Neural cell (in vitro differentiated cells): ENCODE measurements around the gene B4GALT4.
"Not testable (repeated sequence)": the region's sequence is repeated elsewhere in the genome, so short reads cannot be mapped to it uniquely, and the experiment has no call there.

ENCODE experiments used
- CTCF ChIP-seq: fragments of 450-650 bp; IDR thresholded peaks from 2 replicates; pipeline ENCODE4 v1.5.1; 2014; ENCODE audit warnings: antibody characterized with exemption, mild to moderate bottlenecking, moderate library complexity; ENCODE audit not compliant: poor library complexity, severe bottlenecking
- EP300 ChIP-seq: fragments of 450-650 bp; conservative IDR thresholded peaks from 2 replicates; pipeline ENCODE4 v1.6.1; 2014; ENCODE audit warnings: antibody characterized with exemption, mild to moderate bottlenecking, moderate library complexity; ENCODE audit not compliant: poor library complexity, severe bottlenecking
- EZH2 ChIP-seq: fragments of 200-600, 300-800 bp; shearing (Covaris generic), sonication (generic); IDR thresholded peaks from 2 replicates; pipeline ENCODE4 v1.6.1; 2014; ENCODE audit warnings: antibody characterized with exemption, low read length, borderline replicate concordance, mild to moderate bottlenecking; ENCODE audit not compliant: insufficient read depth, poor library complexity, severe bottlenecking
- REST ChIP-seq: IDR thresholded peaks from 2 replicates; pipeline ENCODE4 v1.6.1; 2012; ENCODE audit warnings: borderline replicate concordance

GRCh38 chr3:119164745-119165144, 75.9 kb downstream of the B4GALT4 start:
- TF ChIP-seq CTCF, REST, EP300, EZH2: not testable (repeated sequence)
